HCT116 (cell line): Measurements from ENCODE around the gene UQCRQ. TPM values are rescaled to one million over a fixed set of nuclear protein-coding genes. Genes with fewer than 3 reads are reported as not detected.

ENCODE experiments used
- ATAC-seq: fragments of 200-7000 bp; cut with Tn5 transposase; 2 replicates; pipeline ENCODE4 v1.9.1; 2020; ENCODE audit warnings: mild to moderate bottlenecking, moderate library complexity
- BruUV-seq: library from RNA; stranded (reverse); fragments of 400-500 nt; replicated peaks from 2 replicates; lab custom pipeline; 2021; lab: Mats Ljungman, UMichigan
- CTCF ChIA-PET: fragments of 300-600 bp; sonication (Branson Sonifier 250); formaldehyde crosslinking; loops from one replicate; lab custom pipeline; 2021; ENCODE audit warnings: antibody characterized with exemption; lab: Charles Lee
- POLR2A ChIA-PET: fragments of 300-600, 350-600 bp; sonication (Branson Sonifier 250); formaldehyde crosslinking; loops from one replicate; lab custom pipeline; 2021; ENCODE audit warnings: antibody characterized with exemption; lab: Charles Lee
- RAD21 ChIA-PET, 2 experiments: fragments of 300-600 bp; sonication (Branson Sonifier 250); formaldehyde crosslinking; loops; one replicate each; lab custom pipeline; 2023; ENCODE audit warnings: low total read pairs in 2 of 2; ENCODE audit not compliant: uncharacterized antibody in 2 of 2, unreplicated experiment in 2 of 2, low non-redundant PET in 1 of 2; lab: Charles Lee
- DNase-seq: peaks from one replicate; pipeline ENCODE4 v3.0.0-alpha.2; 2010; ENCODE audit warnings: low read depth, low spot score
- H2AFZ ChIP-seq: fragments of 200-600 bp; shearing (Covaris generic), sonication (generic); 2 replicates; pipeline ENCODE4 v1.6.1; 2017; ENCODE audit warnings: low read depth, mixed run types, mixed read lengths, antibody characterized with exemption, low read length; ENCODE audit not compliant: poor library complexity, severe bottlenecking
- H3K27ac ChIP-seq: 2 replicates; pipeline ENCODE4 v1.5.1; 2012; ENCODE audit warnings: low read depth, low read length
- H3K27me3 ChIP-seq: fragments of 200-600 bp; sonication (generic); 2 replicates; pipeline ENCODE4 v1.6.1; 2016; ENCODE audit warnings: mixed run types, low read length, mixed read lengths; ENCODE audit not compliant: insufficient read depth
- H3K36me3 ChIP-seq, 2 experiments: fragments of 200-500 bp in 1 of 2; fragments of 200-600 bp in 1 of 2; sonication (Bioruptor generic) in 1 of 2; sonication (generic) in 1 of 2; 2 replicates each; pipeline versions ENCODE4 v1.5.1 to v1.6.1; 2014 to 2016; ENCODE audit warnings: low read length in 2 of 2, inconsistent platforms in 1 of 2, mixed read lengths in 1 of 2, mixed run types in 1 of 2; ENCODE audit not compliant: insufficient read depth in 2 of 2, control insufficient read depth in 1 of 2
- H3K4me1 ChIP-seq, 2 experiments: fragments of 200-600 bp in 1 of 2; sonication (generic) in 1 of 2; 2 replicates each; pipeline versions ENCODE4 v1.5.1 to v1.6.1; 2012 to 2017; ENCODE audit warnings: low read length in 2 of 2, inconsistent platforms in 1 of 2, mild to moderate bottlenecking in 1 of 2, mixed read lengths in 1 of 2, mixed run types in 1 of 2, moderate library complexity in 1 of 2; ENCODE audit not compliant: insufficient read depth in 2 of 2, control insufficient read depth in 1 of 2
- H3K4me2 ChIP-seq: fragments of 200-600 bp; sonication (generic); 2 replicates; pipeline ENCODE4 v1.6.1; 2017; ENCODE audit warnings: mixed run types, low read length, mixed read lengths
- H3K4me3 ChIP-seq, 2 experiments: fragments of 200-600 bp in 1 of 2; sonication (generic) in 1 of 2; replicated peaks in 1 of 2; 2 replicates each; pipeline ENCODE4 v1.5.1; 2011 to 2016; ENCODE audit warnings: low read length in 2 of 2, control low read depth in 1 of 2, low read depth in 1 of 2, mild to moderate bottlenecking in 1 of 2, mixed read lengths in 1 of 2, mixed run types in 1 of 2
- H3K79me2 ChIP-seq: fragments of 200-600 bp; sonication (generic); 2 replicates; pipeline ENCODE4 v1.6.1; 2017; ENCODE audit warnings: mild to moderate bottlenecking, mixed run types, low read length, moderate library complexity, mixed read lengths; ENCODE audit not compliant: insufficient read depth
- H3K9ac ChIP-seq: fragments of 200-600 bp; sonication (generic); 2 replicates; pipeline ENCODE4 v1.6.1; 2016; ENCODE audit warnings: low read length, mixed read lengths
- H3K9me2 ChIP-seq: fragments of 200-600 bp; sonication (generic), shearing (Covaris generic); 2 replicates; pipeline ENCODE4 v1.6.1; 2017; ENCODE audit warnings: mixed run types, mild to moderate bottlenecking, moderate library complexity; ENCODE audit not compliant: insufficient read depth
- H3K9me3 ChIP-seq, 2 experiments: fragments of 200-500 bp in 1 of 2; fragments of 200-600 bp in 1 of 2; sonication (Bioruptor generic) in 1 of 2; sonication (generic) in 1 of 2; 2 replicates each; pipeline ENCODE4 v1.6.1; 2014 to 2017; ENCODE audit warnings: low read length in 2 of 2, mixed read lengths in 2 of 2, inconsistent platforms in 1 of 2, low read depth in 1 of 2, mild to moderate bottlenecking in 1 of 2, mixed run types in 1 of 2, moderate library complexity in 1 of 2; ENCODE audit not compliant: control insufficient read depth in 1 of 2, insufficient read depth in 1 of 2
- H4K20me1 ChIP-seq: fragments of 200-600 bp; sonication (generic), shearing (Covaris generic); 2 replicates; pipeline ENCODE4 v1.6.1; 2017; ENCODE audit warnings: mixed run types, mild to moderate bottlenecking, moderate library complexity; ENCODE audit not compliant: insufficient read depth
- ATF3 ChIP-seq: IDR thresholded peaks from 2 replicates; pipeline ENCODE4 v1.6.1; 2012
- CEBPB ChIP-seq: IDR thresholded peaks from 2 replicates; pipeline ENCODE4 v1.6.1; 2012; ENCODE audit warnings: low read depth
- EGR1 ChIP-seq: IDR thresholded peaks from 2 replicates; pipeline ENCODE4 v1.6.1; 2012; ENCODE audit warnings: low read depth
- ELF1 ChIP-seq: IDR thresholded peaks from 2 replicates; pipeline ENCODE4 v1.6.1; 2012; ENCODE audit warnings: low read depth, borderline replicate concordance
- JUND ChIP-seq: IDR thresholded peaks from 2 replicates; pipeline ENCODE4 v1.6.1; 2012
- MAX ChIP-seq: IDR thresholded peaks from 2 replicates; pipeline ENCODE4 v1.6.1; 2012
- POLR2AphosphoS5 ChIP-seq: IDR thresholded peaks from 2 replicates; pipeline ENCODE4 v1.6.1; 2011; ENCODE audit warnings: mild to moderate bottlenecking, low read depth, low read length, moderate library complexity
- RAD21 ChIP-seq: IDR thresholded peaks from 2 replicates; pipeline ENCODE4 v1.6.1; 2012; ENCODE audit warnings: low read depth, mild to moderate bottlenecking
- SP1 ChIP-seq: IDR thresholded peaks from 2 replicates; pipeline ENCODE4 v1.6.1; 2012; ENCODE audit warnings: low read depth
- SRF ChIP-seq: IDR thresholded peaks from 2 replicates; pipeline ENCODE4 v1.6.1; 2012; ENCODE audit warnings: low read depth
- TCF7L2 ChIP-seq: IDR thresholded peaks from 2 replicates; pipeline ENCODE4 v1.7.0; 2011; ENCODE audit warnings: borderline replicate concordance, inconsistent platforms; ENCODE audit not compliant: insufficient read depth, insufficient read length; ENCODE audit errors: extremely low read depth
- YY1 ChIP-seq: IDR thresholded peaks from 2 replicates; pipeline ENCODE4 v1.6.1; 2011; ENCODE audit warnings: low read length, low read depth, moderate library complexity, mild to moderate bottlenecking; ENCODE audit not compliant: insufficient replicate concordance; ENCODE audit errors: extremely low read depth
- ZFX ChIP-seq: fragments of 450-650 bp; IDR thresholded peaks from 2 replicates; pipeline ENCODE4 v1.6.1; 2017
- intact Hi-C: fragments of 100-400 bp; cut with micrococcal nuclease; formaldehyde crosslinking; loops from 2 replicates; pipeline ENCODE4 v1.10.0; 2022
- total RNA-seq: library from RNA; stranded (reverse); gene quantifications from one replicate; pipeline ENCODE4 v1.2.1, GENCODE V29; 2021; ENCODE audit not compliant: unreplicated experiment

UQCRQ gene
- total RNA-seq, 1 experiment from 2014 or later = 528 TPM

- H3K27ac ChIP-seq = no peak overlapping the region
- intact Hi-C loops = no loop called here
- no peaks in the 10 kb centered on the region for H3K27me3 ChIP-seq
- ChIA-PET CTCF (interaction anchor here (1.1 kb wide), 1 partner anchor 11 kb away, joined by 3 read pairs; no protein-coding TSS in a partner anchor), POLR2A (no interaction called here), RAD21 (no interaction called here)
- H3K9me2 ChIP-seq = no peaks in the 10 kb centered on the region
- H3K4me1 ChIP-seq = no peaks in the 10 kb centered on the region
- DNase-seq = no peak
- no TSS peak for BruUV-seq
- no peak for ATAC-seq
- no peaks in the 10 kb centered on the region for H3K9me3 ChIP-seq
- no peak overlapping the region for H3K9ac ChIP-seq
- no peak overlapping the region for H3K4me2 ChIP-seq
- no peak overlapping the region for H2AFZ ChIP-seq
- H3K4me3 ChIP-seq = no peak overlapping the region
- TF ChIP-seq SRF (no peak), YY1 (no peak), ELF1 (no peak), EGR1 (no peak), MAX (no peak), SP1 (no peak), RAD21 (no peak), CEBPB (no peak)
- no peaks in the 10 kb centered on the region for H4K20me1 ChIP-seq
- H3K79me2 ChIP-seq = no peaks in the 10 kb centered on the region
- H3K36me3 ChIP-seq = no peaks in the 10 kb centered on the region
Measured at GRCh38 chr5:132853323-132853722, 13.1 kb upstream of the UQCRQ start.

- Histone ChIP-seq H3K27ac (no peak overlapping the region), H3K9me2 (no peaks in the 10 kb centered on the region), H3K4me1 (no peaks in the 10 kb centered on the region), H3K4me2 (no peak overlapping the region), H3K9ac (no peak overlapping the region), H3K27me3 (no peaks in the 10 kb centered on the region), H3K79me2 (no peaks in the 10 kb centered on the region), H2AFZ (no peak overlapping the region), H3K36me3 (no peaks in the 10 kb centered on the region), H3K9me3 (no peaks in the 10 kb centered on the region), H3K4me3 (no peak overlapping the region), H4K20me1 (no peaks in the 10 kb centered on the region)
- POLR2A ChIA-PET = interaction anchor here (1.3 kb wide), 1 partner anchor 11 kb away, joined by 4 read pairs; no protein-coding TSS in a partner anchor
- no peak for ATAC-seq
- no peak for DNase-seq
- BruUV-seq = no TSS peak
- TF ChIP-seq TCF7L2 = no peak
- no peak for TF ChIP-seq ATF3
- TF ChIP-seq JUND = no peak
- TF ChIP-seq ZFX = no peak
- TF ChIP-seq SP1 = no peak
- TF ChIP-seq POLR2AphosphoS5 = no peak
- no peak for TF ChIP-seq CEBPB
- no peak for TF ChIP-seq SRF
- no peak for TF ChIP-seq YY1
- no peak for TF ChIP-seq EGR1
- intact Hi-C loops = no loop called here
- RAD21 ChIA-PET = no interaction called here
- CTCF ChIA-PET = interaction anchor here (1.1 kb wide), 1 partner anchor 11 kb away, joined by 3 read pairs; no protein-coding TSS in a partner anchor
Measured at GRCh38 chr5:132853790-132854189, 12.7 kb upstream of the UQCRQ start.
